Smooth muscle cell (in vitro differentiated cells): ENCODE data around the gene DHX58. TPM values are rescaled to one million over a fixed set of nuclear protein-coding genes. Genes with fewer than 3 reads are reported as not detected.

Source experiments
- DNase-seq: peaks from one replicate; lab custom pipeline; 2025; ENCODE audit not compliant: unreplicated experiment; lab: John Stamatoyannopoulos, UW
- H2AFZ ChIP-seq: fragments of 200-600 bp; sonication (generic); 2 replicates; pipeline ENCODE4 v1.6.0; 2016; ENCODE audit warnings: antibody characterized with exemption, low read depth, mild to moderate bottlenecking
- H3F3A ChIP-seq: fragments of 200-600 bp; sonication (generic); 2 replicates; pipeline ENCODE4 v1.6.0; 2017; ENCODE audit warnings: antibody characterized with exemption, low read depth
- H3K27ac ChIP-seq: fragments of 200-600 bp; sonication (generic); 2 replicates; pipeline ENCODE4 v1.5.1; 2016; ENCODE audit warnings: low read depth, mild to moderate bottlenecking
- H3K27me3 ChIP-seq: fragments of 200-600 bp; sonication (generic); 2 replicates; pipeline ENCODE4 v1.6.1; 2016; ENCODE audit warnings: low read depth, mild to moderate bottlenecking
- H3K36me3 ChIP-seq: fragments of 200-600 bp; sonication (generic); 2 replicates; pipeline ENCODE4 v1.5.1; 2016; ENCODE audit warnings: low read depth
- H3K4me1 ChIP-seq: fragments of 200-600 bp; sonication (generic); 2 replicates; pipeline ENCODE4 v1.5.1; 2016; ENCODE audit warnings: low read depth
- H3K4me2 ChIP-seq: fragments of 200-600 bp; sonication (generic); 2 replicates; pipeline ENCODE4 v1.6.0; 2016; ENCODE audit warnings: mild to moderate bottlenecking
- H3K4me3 ChIP-seq: fragments of 200-600 bp; sonication (generic); 2 replicates; pipeline ENCODE4 v1.5.1; 2016; ENCODE audit warnings: mild to moderate bottlenecking
- H3K79me2 ChIP-seq: fragments of 200-600 bp; sonication (generic); 2 replicates; pipeline ENCODE4 v1.6.0; 2016; ENCODE audit warnings: low read depth, mild to moderate bottlenecking
- H3K9ac ChIP-seq: fragments of 200-600 bp; sonication (generic); 2 replicates; pipeline ENCODE4 v1.6.0; 2016; ENCODE audit warnings: low read depth
- H3K9me3 ChIP-seq: fragments of 200-600 bp; sonication (generic); replicated peaks from 2 replicates; pipeline ENCODE4 v1.5.1; 2016; ENCODE audit warnings: low read depth
- H4K20me1 ChIP-seq: fragments of 200-600 bp; sonication (generic); 2 replicates; pipeline ENCODE4 v1.6.0; 2016; ENCODE audit warnings: low read depth
- CTCF ChIP-seq: fragments of 200-600 bp; sonication (generic); IDR thresholded peaks from 2 replicates; pipeline ENCODE4 v1.5.1; 2017; ENCODE audit warnings: borderline replicate concordance, mild to moderate bottlenecking, antibody characterized with exemption; ENCODE audit not compliant: insufficient read depth, poor library complexity, severe bottlenecking
- WGBS: methylation state at CpG from one replicate; pipeline ENCODE4 v1.1.7; 2016; ENCODE audit warnings: low lambda C conversion rate; 5-methylcytosine and 5-hydroxymethylcytosine counted together
- polyA plus RNA-seq: library from polyadenylated mRNA; unstranded; fragments of >200 nt; fragmentation: Nextera tagmentation; extraction: Ambion mirVana; gene quantifications from 2 replicates; pipeline ENCODE4 v1.2.1, GENCODE V29; 2016
- total RNA-seq: library from RNA; depleted of rRNA; stranded (reverse); fragments of >200 nt; gene quantifications from 2 replicates; pipeline ENCODE4 v1.2.3, GENCODE V29; 2014

DHX58 gene
- total and polyA plus RNA-seq, 2 experiments from 2014 or later, result 1.0 TPM; not detected in 1

- no peak for TF ChIP-seq CTCF
- no peak overlapping the region for H3K4me3 ChIP-seq
- H3K4me2 ChIP-seq, result no peak overlapping the region
- whole genome bisulfite sequencing, result 83% methylated on average over 12 of the region's 12 CpGs
- no peak overlapping the region for H3K9ac ChIP-seq
- H4K20me1 ChIP-seq, result no peaks in the 10 kb centered on the region
- H2AFZ ChIP-seq, result no peak overlapping the region
- no peak for DNase-seq
- H3K27ac ChIP-seq, result no peak overlapping the region
- H3K9me3 ChIP-seq, result no peaks in the 10 kb centered on the region
- no peaks in the 10 kb centered on the region for H3K36me3 ChIP-seq
- H3F3A ChIP-seq, result no peaks in the 10 kb centered on the region
- no peaks in the 10 kb centered on the region for H3K27me3 ChIP-seq
- no peaks in the 10 kb centered on the region for H3K4me1 ChIP-seq
- H3K79me2 ChIP-seq, result no peaks in the 10 kb centered on the region
Observed at GRCh38 chr17:42111871-42112551, 503 bp downstream of the DHX58 start.

- H3K9me3 ChIP-seq, result no peaks in the 10 kb centered on the region
- H3K79me2 ChIP-seq, result no peaks in the 10 kb centered on the region
- no peaks in the 10 kb centered on the region for H4K20me1 ChIP-seq
- H3K27ac ChIP-seq, result no peak overlapping the region
- WGBS, result 91% methylated on average over 11 of the region's 11 CpGs
- no peak overlapping the region for H3K9ac ChIP-seq
- H3K4me3 ChIP-seq, result no peak overlapping the region
- TF ChIP-seq CTCF, result no peak
- no peaks in the 10 kb centered on the region for H3K36me3 ChIP-seq
- DNase-seq, result no peak
- no peaks in the 10 kb centered on the region for H3K27me3 ChIP-seq
- H3K4me2 ChIP-seq, result no peak overlapping the region
- H3F3A ChIP-seq, result no peaks in the 10 kb centered on the region
- H3K4me1 ChIP-seq, result no peaks in the 10 kb centered on the region
- no peak overlapping the region for H2AFZ ChIP-seq
Observed at GRCh38 chr17:42111265-42111636, 1.3 kb downstream of the DHX58 start.

- H4K20me1 ChIP-seq, result no peaks in the 10 kb centered on the region
- H3K36me3 ChIP-seq, result no peaks in the 10 kb centered on the region
- no peaks in the 10 kb centered on the region for H3F3A ChIP-seq
- no peaks in the 10 kb centered on the region for H3K79me2 ChIP-seq
- H3K9ac ChIP-seq, result no peak overlapping the region
- H3K27ac ChIP-seq, result no peak overlapping the region
- no peaks in the 10 kb centered on the region for H3K4me1 ChIP-seq
- no peaks in the 10 kb centered on the region for H3K27me3 ChIP-seq
- 90% methylated on average over 18 of the region's 18 CpGs for WGBS
- H3K4me2 ChIP-seq, result no peak overlapping the region
- H3K9me3 ChIP-seq, result no peaks in the 10 kb centered on the region
- H2AFZ ChIP-seq, result no peak overlapping the region
- DNase-seq, result no peak
- no peak overlapping the region for H3K4me3 ChIP-seq
- no peak for TF ChIP-seq CTCF
Observed at GRCh38 chr17:42110301-42111264, 1.9 kb downstream of the DHX58 start.
